Measurements from ENCODE around the gene HOXB8.

The HOXB8 gene

GRCh38 chr17:48637323-48638260, 22.5 kb upstream of the HOXB8 start:
- no peak for DNase-seq (ENCODE audit: low spot score)

DNA sequence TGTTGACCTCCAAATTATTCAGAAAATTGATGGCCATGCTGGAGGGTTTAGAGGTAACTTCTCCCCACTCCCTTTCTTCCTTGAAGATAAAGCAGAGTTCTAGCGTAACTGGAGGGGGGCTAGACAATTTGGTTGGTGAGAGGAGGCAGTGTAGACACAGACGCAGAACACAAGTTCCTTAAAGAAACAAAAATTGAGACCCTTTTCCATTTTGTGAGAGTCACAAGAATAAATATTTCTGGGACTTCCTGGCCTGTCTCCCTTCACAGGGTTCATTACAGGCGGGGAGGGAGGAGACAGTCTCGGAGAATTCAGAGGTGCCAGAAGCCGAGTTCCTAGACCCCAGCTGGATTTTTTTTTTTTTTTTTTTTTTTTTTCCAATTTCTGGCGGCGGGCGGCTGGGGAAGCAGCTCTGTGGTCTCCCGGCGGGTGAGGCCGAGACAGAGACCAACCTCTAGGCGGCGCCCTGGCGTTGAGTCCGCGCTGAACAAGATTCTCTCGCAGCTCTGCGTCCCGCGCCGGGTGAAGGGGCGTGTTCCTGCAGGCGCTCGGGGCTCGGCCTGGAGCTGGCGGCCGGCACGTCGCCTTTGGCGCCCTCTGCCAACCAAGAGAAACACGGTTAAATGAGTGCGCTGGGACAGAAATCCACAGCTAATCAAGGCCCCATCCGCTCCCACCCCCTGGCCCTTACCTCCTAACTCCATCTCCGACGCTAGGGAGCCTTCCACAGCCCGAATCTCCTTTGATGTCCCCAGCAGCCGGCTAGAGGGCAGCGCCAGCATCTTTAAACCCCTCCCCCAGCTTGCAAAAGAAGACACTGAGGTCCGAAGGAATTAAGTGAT, 21.3 kb upstream of the HOXB8 start:
- DNase-seq (ENCODE audit: low spot score) = no peak

- DNase-seq (ENCODE audit: low spot score) = no peak
These were observed 19.6 kb upstream of the HOXB8 start for GRCh38 chr17:48634493-48635208.

DNA sequence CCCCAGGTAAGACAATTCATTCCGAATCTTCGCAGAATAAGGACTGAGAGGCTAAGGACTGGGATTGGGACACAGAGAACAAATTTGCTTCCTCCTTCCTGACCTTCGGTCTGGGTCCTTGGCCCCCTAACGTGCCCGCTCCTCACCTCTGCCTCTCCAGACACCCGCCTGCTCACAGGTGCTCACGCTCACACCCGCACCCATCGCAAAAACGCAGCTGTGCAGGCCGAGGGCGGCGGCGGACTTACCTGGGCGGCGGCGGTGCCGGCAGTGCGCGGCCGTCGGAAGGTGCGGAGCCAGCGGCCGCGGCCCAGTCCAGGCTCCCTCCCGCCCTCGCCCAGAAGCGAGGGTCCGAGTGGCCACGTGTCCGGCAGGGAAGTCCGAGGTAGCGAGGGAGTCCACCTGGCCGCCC, 18.2 kb upstream of the HOXB8 start:
- no peak for DNase-seq (ENCODE audit: low spot score)

DNA sequence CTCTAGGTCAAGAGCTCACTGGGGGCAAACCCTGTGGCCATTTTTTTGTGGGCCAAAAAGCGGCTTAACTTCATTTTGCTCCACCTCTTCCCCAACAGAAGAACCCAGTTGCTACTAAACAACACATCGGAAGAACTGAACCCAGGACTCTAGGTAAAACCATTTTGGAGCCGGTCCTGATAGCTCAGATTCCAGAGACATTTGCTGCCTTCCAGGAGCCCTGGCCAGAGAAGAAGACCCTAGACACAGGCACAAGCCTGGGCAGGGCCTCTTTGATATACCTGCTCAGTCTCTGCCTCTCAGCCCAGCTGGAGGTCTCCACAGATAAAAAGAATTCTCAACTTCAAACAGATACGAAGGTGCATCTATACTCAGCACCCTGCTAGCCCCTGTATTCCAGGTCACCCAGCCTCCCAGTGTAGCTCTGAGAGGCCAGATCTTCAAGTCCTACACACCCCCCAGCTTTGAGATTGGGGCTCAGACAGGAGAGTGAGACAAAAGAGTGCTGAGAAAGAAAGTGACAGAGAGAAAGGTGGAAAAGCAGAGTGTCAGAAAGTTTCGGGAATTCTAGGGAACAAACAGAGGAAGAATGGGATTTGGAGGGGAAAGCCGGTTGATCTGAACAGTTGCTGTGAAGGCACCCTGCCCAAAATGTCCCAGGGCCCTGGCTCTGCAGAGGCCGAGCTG, 17.6 kb upstream of the HOXB8 start:
- no peak for DNase-seq (ENCODE audit: low spot score)

GRCh38 chr17:48631693-48632578, 16.8 kb upstream of the HOXB8 start:
- DNase-seq (ENCODE audit: low spot score) = no peak

- no peak for DNase-seq (ENCODE audit: low spot score)
These were observed 16.0 kb upstream of the HOXB8 start for GRCh38 chr17:48630925-48631692.

DNA sequence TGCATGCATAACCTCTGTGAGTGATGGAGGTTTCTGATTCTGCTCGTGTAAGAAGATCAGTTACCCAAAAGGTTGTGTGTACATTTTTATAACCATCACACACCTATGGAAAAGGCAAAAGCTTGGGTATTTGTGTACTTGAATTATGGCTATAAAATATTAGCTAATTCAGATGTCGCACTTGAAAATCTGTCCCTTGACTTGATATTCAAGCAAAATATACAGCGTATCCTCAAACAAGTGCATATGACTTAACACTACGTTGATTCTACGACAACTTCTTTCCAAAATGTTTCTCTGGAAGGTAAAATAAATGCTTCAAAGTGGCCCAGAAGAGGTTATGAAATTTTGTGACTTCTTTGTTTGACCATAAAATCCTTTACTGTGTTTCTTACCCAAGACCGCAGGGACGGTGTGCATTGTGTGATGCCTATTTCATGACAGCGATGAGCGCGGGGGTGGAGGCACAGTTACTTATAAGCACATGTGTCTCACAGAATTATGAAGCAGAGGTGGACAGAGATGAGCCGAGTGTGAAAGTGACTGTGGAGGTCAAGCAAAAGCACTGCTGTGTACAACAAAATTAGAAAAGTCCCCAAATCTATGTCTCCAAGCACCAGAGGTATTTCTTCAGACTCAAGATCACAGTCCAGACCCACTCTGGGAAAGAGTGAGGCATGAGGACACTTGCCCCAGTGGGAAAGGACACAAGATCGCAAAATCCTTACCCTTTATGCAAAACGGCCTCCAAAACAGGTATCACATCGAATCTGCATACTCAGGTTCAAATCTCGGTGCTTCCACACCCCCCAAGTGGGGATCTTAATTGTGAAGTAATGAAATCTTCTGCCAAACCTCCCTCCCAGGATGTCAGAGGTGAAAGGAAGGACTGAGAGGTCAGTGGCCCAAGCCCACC, 15.2 kb upstream of the HOXB8 start:
- DNase-seq (ENCODE audit: low spot score) = no peak

DNA sequence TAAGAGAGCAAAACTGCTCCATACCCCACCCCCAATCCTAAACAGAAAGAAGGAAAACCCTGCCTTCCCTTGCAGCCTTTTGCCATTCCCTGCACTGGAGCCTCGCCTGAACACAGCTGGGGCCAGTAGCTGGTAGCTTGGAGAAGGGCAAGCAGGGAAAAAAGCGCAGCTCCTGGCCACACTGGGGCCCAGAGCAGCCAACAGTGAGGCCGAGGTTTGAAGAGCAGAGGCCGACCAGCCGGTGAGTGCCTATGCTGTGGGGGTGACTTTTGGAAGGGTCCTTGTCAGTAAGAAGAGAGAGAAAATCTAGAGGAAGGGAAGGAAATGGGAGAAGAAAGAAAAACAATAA, 14.3 kb upstream of the HOXB8 start:
- no peak for DNase-seq (ENCODE audit: low spot score)

- DNase-seq (ENCODE audit: low spot score) = no peak
These were observed 13.7 kb upstream of the HOXB8 start for GRCh38 chr17:48628649-48629410.

DNA sequence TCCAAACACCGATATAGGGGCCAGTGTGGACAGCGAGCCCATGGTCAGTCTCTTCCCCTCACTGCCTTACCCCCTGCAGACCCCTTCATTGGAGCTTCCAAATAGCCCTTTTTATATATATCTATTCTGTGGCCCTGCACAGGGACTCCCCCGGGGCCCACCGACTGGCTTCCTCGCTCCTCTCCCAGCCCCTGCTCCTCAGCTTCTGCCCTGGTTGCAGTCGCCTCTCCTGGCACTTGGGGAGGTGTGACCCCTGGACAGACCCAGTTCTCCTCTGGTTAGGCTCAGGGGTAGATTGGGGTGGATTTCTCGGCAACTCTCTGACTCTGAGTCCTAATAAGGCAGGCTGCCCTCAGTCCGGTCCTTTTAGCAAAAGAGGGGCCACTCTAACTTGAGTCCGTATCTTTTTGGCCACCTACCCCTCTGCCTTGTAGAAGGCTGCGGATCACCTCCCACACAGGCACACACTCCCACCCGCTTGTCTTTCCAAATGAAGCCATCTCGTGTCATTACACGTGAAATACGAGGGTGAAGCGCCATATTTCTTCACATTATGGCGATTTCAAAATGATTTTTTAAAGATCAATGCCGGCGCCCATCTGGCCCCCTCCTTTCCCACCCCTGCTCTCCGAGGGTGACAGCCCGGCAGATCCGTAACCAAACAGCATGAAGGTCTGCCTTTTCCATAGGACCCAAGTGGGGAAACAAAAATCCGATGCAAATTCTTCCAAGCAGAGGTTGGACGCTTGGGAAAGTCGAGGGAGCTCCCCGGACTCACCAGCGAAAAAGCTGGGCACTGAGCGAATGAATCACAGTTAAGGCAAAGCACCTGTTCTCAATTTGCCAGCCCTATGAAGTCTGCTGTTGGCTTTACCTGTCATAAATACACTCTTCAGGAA, 12.8 kb upstream of the HOXB8 start:
- DNase-seq (ENCODE audit: low spot score) = no peak

GRCh38 chr17:48627118-48627597, 12.1 kb upstream of the HOXB8 start:
- DNase-seq (ENCODE audit: low spot score) = no peak

DNA sequence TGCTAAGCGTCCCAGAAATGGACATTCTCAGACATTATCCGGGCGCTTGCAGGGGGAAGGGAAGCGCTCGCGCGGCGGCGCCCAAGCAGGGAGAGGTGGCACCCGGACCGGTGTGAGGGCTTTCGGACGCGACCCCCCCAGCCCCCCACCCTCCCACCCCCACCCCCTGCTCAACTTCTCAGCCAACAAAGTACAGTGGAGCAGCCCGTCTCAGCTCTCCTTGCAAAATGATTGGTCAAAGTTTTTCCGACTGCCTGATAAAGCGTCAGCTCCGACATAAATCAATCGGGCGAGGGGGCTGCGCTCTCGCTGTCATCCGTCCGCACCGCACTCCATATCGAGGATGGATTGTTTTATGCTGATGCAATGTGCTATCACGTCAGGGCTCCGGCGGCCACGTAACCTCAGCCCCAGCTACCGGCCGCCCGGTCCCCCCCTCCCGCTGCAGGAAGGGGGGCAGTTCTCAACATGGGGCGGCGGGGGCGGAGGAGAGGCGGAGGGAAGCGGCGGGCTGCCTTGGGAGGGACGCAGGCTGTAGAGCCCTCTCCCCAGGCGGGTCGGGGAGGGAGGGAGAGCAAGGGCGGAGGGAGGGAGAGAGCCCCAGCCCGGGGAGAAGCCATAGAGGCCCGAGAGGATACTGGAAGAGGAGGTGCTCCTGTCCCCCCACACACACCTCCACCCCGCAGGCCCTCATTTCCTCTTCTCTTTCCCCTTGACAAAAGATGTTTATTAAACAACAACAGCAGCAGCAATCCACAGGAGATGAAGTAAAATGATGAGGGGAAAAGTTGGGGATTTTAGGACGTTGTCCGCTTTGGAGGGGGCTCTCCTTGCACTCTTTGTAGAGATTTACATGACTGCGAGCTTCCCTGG, 11.4 kb upstream of the HOXB8 start, which contains the start of gene HOXB9:
HOXB9 (minus strand) TSS at position 114 of the 873 bp plus-strand sequence; CDS start at position 25, 89 bp downstream.
- no peak for DNase-seq (ENCODE audit: low spot score)

DNA sequence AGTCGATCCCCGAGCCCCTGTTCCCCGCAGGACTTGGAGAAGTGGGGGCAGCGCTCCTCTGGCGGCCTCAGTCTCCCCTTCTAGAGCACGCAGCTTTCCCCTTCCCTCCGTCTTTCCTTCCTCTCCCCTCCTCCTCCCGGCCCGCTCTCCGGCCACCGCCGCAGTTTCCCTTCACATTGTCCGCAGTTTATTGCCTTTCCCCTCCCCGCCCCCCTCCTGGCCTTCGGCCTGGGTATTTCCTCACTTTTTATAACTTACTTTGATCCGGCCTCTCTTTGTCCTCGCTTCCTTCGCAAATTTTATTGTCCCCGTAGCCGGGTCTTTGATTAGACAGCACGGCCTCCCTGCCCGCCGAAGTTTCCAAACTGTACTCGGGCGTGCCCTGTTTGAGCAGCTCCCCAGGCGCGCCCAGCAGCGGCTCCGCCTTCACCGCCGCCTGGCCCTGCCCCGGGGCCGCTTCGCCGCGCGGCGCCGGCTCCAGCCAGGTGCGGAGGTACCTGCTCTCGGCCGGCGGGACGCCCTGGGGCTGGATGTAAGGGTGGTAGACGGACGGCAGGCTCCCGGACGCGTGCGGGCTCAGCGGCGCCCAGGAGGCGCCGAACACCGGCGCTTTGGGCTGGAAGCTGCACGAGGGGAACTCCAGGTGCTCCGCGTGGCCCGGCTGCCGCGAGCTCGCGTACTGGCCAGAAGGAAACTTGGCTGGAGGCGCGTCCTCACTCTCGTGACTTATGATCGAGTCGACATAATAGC, 10.6 kb upstream of the HOXB8 start:
- no peak for DNase-seq (ENCODE audit: low spot score)

All from putamen (tissue), 1 donor.